Left lung (tissue), 10 donors: Measurements from ENCODE around the gene LOXHD1. TPM values are rescaled to one million over a fixed set of nuclear protein-coding genes. Genes with fewer than 3 reads are reported as not detected.

ENCODE experiments used
- ATAC-seq: fragments of 200-7000 bp; cut with Tn5 transposase; one replicate; pipeline ENCODE4 v1.9.1; 2020; ENCODE audit warnings: moderate library complexity
- DNase-seq, 4 donors: peaks; one replicate each; pipeline ENCODE4 v3.0.0-alpha.2; 2013 to 2020
- H3K27ac ChIP-seq, 2 donors: fragments of 200-600 bp; sonication (generic) in 1 of 2; one replicate each; pipeline versions ENCODE4 v1.5.0 to v1.8.0; 2020 to 2021
- H3K27me3 ChIP-seq, 2 donors: fragments of 200-600 bp; sonication (generic) in 1 of 2; one replicate each; pipeline versions ENCODE4 v1.5.0 to v1.8.0; 2020 to 2021
- H3K36me3 ChIP-seq, 2 donors: fragments of 200-600 bp; sonication (generic) in 1 of 2; one replicate each; pipeline versions ENCODE4 v1.5.0 to v1.8.0; 2020 to 2021
- H3K4me1 ChIP-seq, 2 donors: fragments of 200-600 bp; one replicate each; pipeline ENCODE4 v1.8.0; 2021
- H3K4me3 ChIP-seq, 2 donors: fragments of 200-600 bp; sonication (generic) in 1 of 2; one replicate each; pipeline versions ENCODE4 v1.5.0 to v1.8.0; 2020 to 2021; ENCODE audit warnings: mild to moderate bottlenecking in 1 of 2
- H3K9me3 ChIP-seq, 2 donors: fragments of 200-600 bp; sonication (generic) in 1 of 2; one replicate each; pipeline versions ENCODE4 v1.5.0 to v1.8.0; 2020 to 2021
- intact Hi-C, 2 donors: fragments of 100-400 bp; cut with DNase I; formaldehyde crosslinking; loops; one replicate each; pipeline versions ENCODE4 v1.11.2 to v1.14.2; 2022
- polyA plus RNA-seq, 6 donors: library from polyadenylated mRNA; unstranded; fragments of 120-200 nt; gene quantifications; one replicate each; pipeline ENCODE4 v1.2.1, GENCODE V29; 2013; ENCODE audit not compliant: insufficient read length in 6 of 6
- total RNA-seq, 2 donors: library from RNA; stranded (reverse); fragmentation: NEBNext Ultra II Directional; extraction: Animal tissue kit (Norgen Biotek cat#: 25700); gene quantifications; one replicate each; pipeline ENCODE4 v1.2.1, GENCODE V29; 2021
- TF ChIP-seq, protein P1 (sequence below), 2 donors: fragments of 200-600 bp; sonication (generic) in 1 of 2; IDR thresholded peaks; one replicate each; pipeline versions ENCODE4 v1.5.0 to v1.8.0; 2021; ENCODE audit warnings: antibody characterized with exemption in 2 of 2
- donor health status: DM: no; HTN: yes; CAD: no.
- donor health status: DM: no; HTN: no; CAD: no.

Gene LOXHD1
- total and polyA plus RNA-seq, 8 donors: 0.52 to 2.0 (median 1.2) TPM

- Histone ChIP-seq H3K4me1 (no peaks in the 10 kb centered on the region), H3K9me3 (peaks cover 0 to 17% of the 10 kb centered on the region in 2 donors), H3K4me3 (no peak overlapping the region), H3K36me3 (no peaks in the 10 kb centered on the region), H3K27me3 (no peaks in the 10 kb centered on the region), H3K27ac (no peak overlapping the region)
- no peak for ATAC-seq
- TF ChIP-seq, protein P1, sequence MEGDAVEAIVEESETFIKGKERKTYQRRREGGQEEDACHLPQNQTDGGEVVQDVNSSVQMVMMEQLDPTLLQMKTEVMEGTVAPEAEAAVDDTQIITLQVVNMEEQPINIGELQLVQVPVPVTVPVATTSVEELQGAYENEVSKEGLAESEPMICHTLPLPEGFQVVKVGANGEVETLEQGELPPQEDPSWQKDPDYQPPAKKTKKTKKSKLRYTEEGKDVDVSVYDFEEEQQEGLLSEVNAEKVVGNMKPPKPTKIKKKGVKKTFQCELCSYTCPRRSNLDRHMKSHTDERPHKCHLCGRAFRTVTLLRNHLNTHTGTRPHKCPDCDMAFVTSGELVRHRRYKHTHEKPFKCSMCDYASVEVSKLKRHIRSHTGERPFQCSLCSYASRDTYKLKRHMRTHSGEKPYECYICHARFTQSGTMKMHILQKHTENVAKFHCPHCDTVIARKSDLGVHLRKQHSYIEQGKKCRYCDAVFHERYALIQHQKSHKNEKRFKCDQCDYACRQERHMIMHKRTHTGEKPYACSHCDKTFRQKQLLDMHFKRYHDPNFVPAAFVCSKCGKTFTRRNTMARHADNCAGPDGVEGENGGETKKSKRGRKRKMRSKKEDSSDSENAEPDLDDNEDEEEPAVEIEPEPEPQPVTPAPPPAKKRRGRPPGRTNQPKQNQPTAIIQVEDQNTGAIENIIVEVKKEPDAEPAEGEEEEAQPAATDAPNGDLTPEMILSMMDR (IDR thresholded peaks at IDR 0.05): no peak
- intact Hi-C loops: no loop called here
- DNase-seq: no peak
These were observed 75.4 kb downstream of the LOXHD1 start for GRCh38 chr18:46581648-46582047.

GRCh38 chr18:46578987-46579386 lies 78.0 kb downstream of the LOXHD1 start:
- DNase-seq: no peak
- H3K9me3 ChIP-seq: peaks cover 0 to 17% of the 10 kb centered on the region in 2 donors
- intact Hi-C loops: loop anchor here in 1 of 2 donors (10.0 kb wide), 1 partner anchor 64 kb away; no protein-coding TSS in a partner anchor
- no peak overlapping the region for H3K4me3 ChIP-seq
- no peaks in the 10 kb centered on the region for H3K4me1 ChIP-seq
- TF ChIP-seq, protein P1 (IDR thresholded peaks at IDR 0.05): no peak
- no peaks in the 10 kb centered on the region for H3K36me3 ChIP-seq
- no peak overlapping the region for H3K27ac ChIP-seq
- H3K27me3 ChIP-seq: no peaks in the 10 kb centered on the region
- ATAC-seq: no peak

DNA sequence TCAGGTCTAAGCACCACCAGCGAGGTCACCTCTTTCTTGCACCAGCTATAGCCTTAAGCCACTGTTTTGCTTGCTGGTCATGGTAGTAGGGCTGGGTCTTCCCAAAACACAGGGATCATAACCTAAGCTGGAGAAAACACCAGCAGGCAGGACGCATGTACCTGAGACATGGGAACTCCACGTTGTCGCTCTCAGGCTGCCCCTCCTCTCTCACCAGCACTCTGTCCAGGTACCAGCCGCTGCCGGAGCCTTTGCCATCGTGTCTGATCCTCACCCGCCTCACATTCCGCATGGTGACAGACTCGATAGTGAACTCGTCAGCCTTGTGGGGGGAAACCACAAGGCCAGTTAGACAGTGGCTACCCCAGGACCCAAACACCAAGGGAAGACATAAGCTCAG lies 79.5 kb downstream of the LOXHD1 start:
- no peak for DNase-seq
- Histone ChIP-seq H3K27me3 (no peaks in the 10 kb centered on the region), H3K9me3 (peaks cover 0 to 17% of the 10 kb centered on the region in 2 donors), H3K4me1 (no peaks in the 10 kb centered on the region), H3K4me3 (no peak overlapping the region), H3K36me3 (no peaks in the 10 kb centered on the region), H3K27ac (no peak overlapping the region)
- TF ChIP-seq, protein P1 (IDR thresholded peaks at IDR 0.05): no peak
- intact Hi-C loops: loop anchor here in 1 of 2 donors (10.0 kb wide), 1 partner anchor 63 kb away; no protein-coding TSS in a partner anchor
- no peak for ATAC-seq

DNA sequence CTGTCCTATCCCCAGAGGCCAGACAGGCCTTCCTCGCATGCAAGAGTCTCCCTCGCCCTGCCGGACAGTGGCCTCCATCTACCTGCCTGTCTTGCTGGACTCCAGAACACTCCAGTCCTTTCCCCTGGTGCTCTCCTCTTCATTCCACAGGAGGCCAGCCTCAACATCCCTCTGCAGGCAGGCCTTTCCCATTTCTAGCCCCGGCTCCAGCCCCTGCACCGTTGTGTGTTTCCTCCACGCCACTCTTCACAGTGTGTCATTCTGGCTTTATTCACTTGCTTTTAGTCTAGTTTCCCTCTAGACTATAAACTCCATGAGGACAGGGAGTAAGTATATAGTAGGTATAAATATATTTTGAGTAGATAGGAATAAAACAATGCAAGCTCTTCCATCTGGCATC lies 81.2 kb downstream of the LOXHD1 start:
- no peaks in the 10 kb centered on the region for H3K4me1 ChIP-seq
- TF ChIP-seq, protein P1 (IDR thresholded peaks at IDR 0.05): no peak
- H3K27ac ChIP-seq: no peak overlapping the region
- H3K36me3 ChIP-seq: no peaks in the 10 kb centered on the region
- no peaks in the 10 kb centered on the region for H3K27me3 ChIP-seq
- intact Hi-C loops: loop anchor here in 1 of 2 donors (10.0 kb wide), 1 partner anchor 61 kb away; no protein-coding TSS in a partner anchor
- no peak for ATAC-seq
- no peak overlapping the region for H3K4me3 ChIP-seq
- peaks cover 0 to 6% of the 10 kb centered on the region in 2 donors for H3K9me3 ChIP-seq
- no peak for DNase-seq

DNA sequence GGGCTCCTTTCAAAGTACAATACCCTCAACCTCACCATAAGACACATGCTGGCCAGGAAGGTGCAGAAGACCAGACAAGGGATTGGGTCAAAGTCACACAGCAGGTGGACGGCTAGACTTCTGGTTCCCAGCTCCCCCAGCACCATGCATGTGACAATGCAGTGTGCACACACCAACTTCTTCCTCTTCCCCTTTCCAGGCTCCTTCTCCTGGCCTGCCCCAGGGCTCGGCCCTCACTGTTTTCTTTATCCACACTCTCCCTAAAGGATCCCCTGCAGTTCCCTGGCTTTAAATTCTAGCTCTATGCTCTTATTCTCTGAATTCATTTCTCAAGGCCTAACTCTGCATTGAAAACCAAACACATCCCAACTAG lies 82.3 kb downstream of the LOXHD1 start:
- intact Hi-C loops: loop anchor here in 1 of 2 donors (10.0 kb wide), 1 partner anchor 60 kb away; no protein-coding TSS in a partner anchor
- Histone ChIP-seq H3K4me1 (no peaks in the 10 kb centered on the region), H3K27me3 (no peaks in the 10 kb centered on the region), H3K27ac (no peak overlapping the region), H3K36me3 (peaks cover 0 to 5% of the 10 kb centered on the region in 2 donors), H3K4me3 (no peak overlapping the region), H3K9me3 (no peaks in the 10 kb centered on the region)
- DNase-seq (no peak), ATAC-seq (no peak)
- TF ChIP-seq, protein P1 (IDR thresholded peaks at IDR 0.05): no peak
